Mesothelial cell of epicardium (in vitro differentiated cells): Measurements from ENCODE around the gene GALNTL6. TPM values are rescaled to one million over a fixed set of nuclear protein-coding genes. Genes with fewer than 3 reads are reported as not detected.

Experiments
- DNase-seq, 2 experiments: peaks; one replicate each; pipeline ENCODE4 v3.0.0; 2021; ENCODE audit warnings: low spot score in 2 of 2; ENCODE audit not compliant: unreplicated experiment in 2 of 2
- H3K27ac Mint-ChIP-seq: 2 replicates; pipeline ENCODE4 v1.8.0; 2021; ENCODE audit warnings: mixed read lengths
- H3K27me3 Mint-ChIP-seq: 2 replicates; pipeline ENCODE4 v1.8.0; 2021; ENCODE audit warnings: low read depth, mixed read lengths
- H3K36me3 Mint-ChIP-seq: 2 replicates; pipeline ENCODE4 v1.8.0; 2021; ENCODE audit warnings: mixed read lengths
- H3K4me1 Mint-ChIP-seq: 2 replicates; pipeline ENCODE4 v1.8.0; 2021; ENCODE audit warnings: mixed read lengths
- H3K4me3 Mint-ChIP-seq: 2 replicates; pipeline ENCODE4 v1.8.0; 2021; ENCODE audit warnings: mild to moderate bottlenecking, moderate library complexity, mixed read lengths
- H3K9me3 Mint-ChIP-seq: 2 replicates; pipeline ENCODE4 v1.8.0; 2021; ENCODE audit warnings: mixed read lengths
- CTCF ChIP-seq: fragments of 200-600 bp; sonication (generic); IDR thresholded peaks from one replicate; pipeline ENCODE4 v1.5.0; 2021; ENCODE audit warnings: antibody characterized with exemption; ENCODE audit not compliant: unreplicated experiment
- total RNA-seq: library from RNA; stranded (reverse); gene quantifications from 3 replicates; pipeline ENCODE4 v1.2.1, GENCODE V29; 2021

The GALNTL6 gene
- total RNA-seq, 1 donor from 2014 or later: 1.3 TPM

DNA sequence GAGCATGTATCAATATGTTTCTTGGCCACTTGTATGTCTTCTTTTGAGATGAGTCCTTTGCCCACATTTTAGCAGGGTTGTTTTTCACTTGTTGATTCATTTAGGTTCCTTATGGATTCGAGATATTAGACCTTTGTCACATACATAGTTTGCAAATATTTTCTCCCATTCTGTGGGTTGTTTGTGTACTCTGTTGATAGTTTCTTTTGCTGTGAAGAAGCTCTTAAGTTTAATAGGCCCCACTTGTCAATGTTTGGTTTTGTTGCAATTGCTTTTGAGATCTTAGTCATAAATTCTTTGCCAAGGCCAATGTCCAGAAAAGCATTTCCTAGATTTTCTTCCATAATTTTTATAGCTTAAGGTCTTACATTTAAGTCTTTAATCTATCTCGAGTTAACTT, 1074.8 kb downstream of the GALNTL6 start:
- Mint-ChIP-seq H3K4me1 (no peaks in the 10 kb centered on the region), H3K36me3 (no peaks in the 10 kb centered on the region), H3K27me3 (no peaks in the 10 kb centered on the region), H3K4me3 (no peak overlapping the region), H3K27ac (no peak overlapping the region), H3K9me3 (peaks cover 57% of the 10 kb centered on the region)
- DNase-seq: no peak
- no peak for TF ChIP-seq CTCF

- no peak for TF ChIP-seq CTCF
- H3K27me3 Mint-ChIP-seq: no peaks in the 10 kb centered on the region
- H3K36me3 Mint-ChIP-seq: peaks cover 6% of the 10 kb centered on the region
- no peak overlapping the region for H3K4me3 Mint-ChIP-seq
- H3K9me3 Mint-ChIP-seq: peaks cover 59% of the 10 kb centered on the region
- H3K27ac Mint-ChIP-seq: no peak overlapping the region
- DNase-seq: no peak
- H3K4me1 Mint-ChIP-seq: no peaks in the 10 kb centered on the region
Measured at GRCh38 chr4:172892300-172892699, 1079.1 kb downstream of the GALNTL6 start.

DNA sequence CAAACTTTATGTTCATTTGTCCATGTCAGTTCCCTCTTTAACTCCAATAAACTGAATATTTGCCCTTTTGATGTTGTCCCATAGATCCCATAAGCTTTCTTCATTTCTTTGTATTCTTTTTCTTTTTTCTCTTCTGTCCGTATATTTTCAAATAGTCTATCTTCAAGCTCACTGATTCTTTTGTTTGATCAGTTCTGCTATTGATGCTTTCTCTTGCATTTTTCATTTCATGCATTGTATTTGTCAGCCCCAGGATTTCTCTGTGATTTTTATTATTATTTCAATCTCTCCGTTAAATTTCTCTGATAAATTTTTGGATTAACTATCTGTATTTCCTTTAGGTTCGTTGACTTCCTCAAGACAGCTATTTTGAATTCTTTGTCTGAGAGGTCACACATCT, 1082.5 kb downstream of the GALNTL6 start:
- H3K9me3 Mint-ChIP-seq: peaks cover 50% of the 10 kb centered on the region
- no peak overlapping the region for H3K4me3 Mint-ChIP-seq
- TF ChIP-seq CTCF: no peak
- peaks cover 9% of the 10 kb centered on the region for H3K36me3 Mint-ChIP-seq
- H3K27ac Mint-ChIP-seq: no peak overlapping the region
- DNase-seq: no peak
- no peaks in the 10 kb centered on the region for H3K27me3 Mint-ChIP-seq
- peaks cover 1% of the 10 kb centered on the region for H3K4me1 Mint-ChIP-seq

DNA sequence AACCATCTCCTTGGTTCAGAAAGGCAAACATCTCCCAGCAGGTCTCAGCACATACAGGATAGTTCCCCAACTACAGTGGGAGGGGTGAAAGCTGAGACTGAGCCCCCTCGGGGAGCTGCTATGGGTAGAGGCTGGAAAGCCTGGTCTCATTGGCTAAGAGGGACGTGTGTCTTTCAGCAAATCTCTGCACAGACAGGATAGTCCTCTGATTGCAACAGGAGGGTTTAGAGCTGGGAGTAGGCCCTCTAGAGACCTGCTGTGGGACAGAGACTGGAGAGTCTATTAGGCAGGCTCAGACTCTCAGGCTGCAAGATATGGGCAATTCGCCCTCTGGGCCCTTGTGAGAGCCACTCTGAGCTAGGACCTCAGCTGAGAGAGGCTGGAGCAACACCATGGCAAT, 1083.8 kb downstream of the GALNTL6 start:
- H3K27me3 Mint-ChIP-seq: no peaks in the 10 kb centered on the region

GRCh38 chr4:172898715-172899114, 1085.5 kb downstream of the GALNTL6 start:
- Mint-ChIP-seq H3K4me3 (no peak overlapping the region), H3K9me3 (peaks cover 34% of the 10 kb centered on the region), H3K27ac (no peak overlapping the region), H3K36me3 (peaks cover 9% of the 10 kb centered on the region), H3K27me3 (no peaks in the 10 kb centered on the region), H3K4me1 (peaks cover 12% of the 10 kb centered on the region)
- no peak for TF ChIP-seq CTCF
- no peak for DNase-seq

More for the DNA sequence above, 1083.8 kb downstream of the GALNTL6 start:
- peaks cover 38% of the 10 kb centered on the region for H3K9me3 Mint-ChIP-seq
- no peak for DNase-seq
- no peak for TF ChIP-seq CTCF
- H3K4me3 Mint-ChIP-seq: no peak overlapping the region
- H3K36me3 Mint-ChIP-seq: peaks cover 9% of the 10 kb centered on the region
- H3K4me1 Mint-ChIP-seq: peaks cover 12% of the 10 kb centered on the region
- no peak overlapping the region for H3K27ac Mint-ChIP-seq

GRCh38 chr4:172899861-172900260, 1086.7 kb downstream of the GALNTL6 start:
- Mint-ChIP-seq H3K36me3 (peaks cover 9% of the 10 kb centered on the region), H3K27ac (no peak overlapping the region), H3K4me1 (peaks cover 12% of the 10 kb centered on the region)

More at GRCh38 chr4:172899861-172900260, 1086.7 kb downstream of the GALNTL6 start:
- DNase-seq: no peak
- Mint-ChIP-seq H3K27me3 (no peaks in the 10 kb centered on the region), H3K4me3 (no peak overlapping the region), H3K9me3 (peaks cover 22% of the 10 kb centered on the region)
- TF ChIP-seq CTCF: no peak
